Adipose tissue (tissue), 3 donors: ENCODE results near the gene LCE1D. TPM values are rescaled to one million over a fixed set of nuclear protein-coding genes. Genes with fewer than 3 reads are reported as not detected.

Experiments used
- H3K27ac ChIP-seq: one replicate; pipeline ENCODE4 v1.5.1; 2013; ENCODE audit warnings: low read depth, low read length
- WGBS, 3 donors: extraction: QIAGEN DNeasy Blood & Tissue Kit; methylation state at CpG; one replicate each; pipeline ENCODE4 v1.1.7; 2013; 5-methylcytosine and 5-hydroxymethylcytosine counted together
- polyA plus RNA-seq, 3 donors: library from polyadenylated mRNA; stranded (reverse); fragments of 200-250 nt; gene quantifications; one replicate each; pipeline ENCODE4 v1.2.3, GENCODE V29; 2013
- donor health status: healthy with polysubstance abuse.
- donor health status: Bipolar disorder and iron deficiency.
- donor health status: healthy.

The LCE1D gene, protein sequence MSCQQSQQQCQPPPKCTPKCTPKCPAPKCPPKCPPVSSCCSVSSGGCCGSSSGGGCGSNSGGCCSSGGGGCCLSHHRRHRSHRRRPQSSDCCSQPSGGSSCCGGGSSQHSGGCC
- not detected for polyA plus RNA-seq

DNA sequence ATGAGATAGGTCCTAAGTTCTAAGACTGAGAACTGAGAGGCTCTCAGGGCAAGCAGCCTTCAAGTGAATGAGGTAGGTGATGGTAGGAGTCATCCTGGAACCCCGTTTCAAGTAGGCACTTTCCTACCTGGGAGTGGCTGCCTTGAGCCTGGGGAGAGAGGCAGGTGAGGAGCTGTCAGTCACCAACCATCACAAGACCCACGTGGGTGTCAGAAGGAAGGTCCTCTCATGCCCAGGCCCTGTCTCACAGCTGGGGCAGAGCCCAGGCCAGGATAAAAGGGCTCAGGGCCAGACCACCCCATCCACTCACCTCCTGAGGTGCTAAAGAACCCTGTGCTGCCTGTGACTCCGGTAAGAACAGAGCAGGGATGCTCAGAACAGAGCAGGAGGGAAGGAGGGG, at the start of gene LCE1D:
Gene LCE1D (plus strand): TSS at position 301 of the 400 bp plus-strand sequence. CDS start 1,074 bp downstream, outside the sequence.
- WGBS, 3 donors, result 29 to 40% (median 35%) methylated on average over 3 of the region's 3 CpGs
- no peak within 1 kb of the TSS for H3K27ac ChIP-seq

DNA sequence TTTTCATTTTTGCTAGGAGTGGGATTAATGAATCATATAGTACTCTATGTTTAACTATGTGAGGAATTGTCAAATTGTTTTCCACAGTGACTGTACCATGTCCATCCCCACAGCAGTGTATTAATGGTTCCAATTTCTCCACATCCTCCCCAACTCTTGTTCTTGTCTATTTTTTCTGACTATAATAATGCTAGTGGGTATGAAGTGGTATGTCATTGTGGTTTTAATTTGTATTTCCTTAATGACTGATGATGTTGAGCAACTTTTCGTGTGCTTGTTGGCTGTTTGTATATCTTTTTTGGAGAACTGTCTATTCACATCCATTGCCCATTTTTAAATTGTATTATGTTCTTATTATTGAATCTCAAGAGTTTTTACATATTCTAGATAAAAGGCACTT, 48.7 kb upstream of the LCE1D start:
- no peak overlapping the region for H3K27ac ChIP-seq
- 16 to 31% (median 18%) methylated on average over 1 of the region's 1 CpG for WGBS, 3 donors

DNA sequence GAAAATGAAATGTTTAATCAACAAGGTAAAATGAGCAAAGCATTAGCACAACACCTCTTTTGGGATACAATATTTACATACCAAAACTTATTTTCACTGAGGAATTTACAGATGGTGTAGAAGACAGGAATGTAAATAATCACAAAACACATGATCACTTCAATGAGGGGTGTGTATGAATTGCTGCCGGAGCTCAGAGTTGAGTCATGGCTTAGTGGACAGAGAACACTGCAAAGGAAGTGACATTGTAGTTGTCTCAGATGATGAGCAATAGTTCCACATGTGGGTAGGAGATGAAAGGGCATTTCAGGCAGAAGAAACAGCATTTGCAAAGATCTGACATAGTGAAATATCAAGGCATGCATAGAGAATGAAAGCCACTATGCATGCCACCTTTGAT, 44.3 kb upstream of the LCE1D start:
- H3K27ac ChIP-seq, result no peak overlapping the region
- WGBS, 3 donors, result 23 to 59% (median 40%) methylated on average over 1 of the region's 1 CpG

DNA sequence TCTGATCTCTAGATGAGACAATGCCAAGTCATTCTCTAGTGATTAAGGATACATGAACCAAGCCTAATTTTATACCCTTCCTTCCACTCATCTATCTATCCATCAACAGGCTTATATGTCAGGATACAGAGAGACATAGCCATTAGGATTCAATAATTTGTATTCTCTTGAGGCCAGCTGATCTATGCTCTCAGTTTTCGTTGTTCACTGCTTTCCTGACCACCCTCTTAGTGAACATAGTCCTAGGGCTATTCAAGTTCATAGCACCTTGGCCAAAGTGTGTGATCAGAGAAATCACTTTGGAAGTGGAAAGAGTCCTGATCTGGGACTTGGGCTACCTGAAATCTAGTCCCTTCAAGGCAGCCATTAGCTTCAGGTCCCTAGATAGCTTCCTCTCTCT, 42.9 kb upstream of the LCE1D start:
- H3K27ac ChIP-seq, result no peak overlapping the region
- 24 to 41% (median 36%) methylated on average over 1 of the region's 1 CpG for WGBS, 3 donors

DNA sequence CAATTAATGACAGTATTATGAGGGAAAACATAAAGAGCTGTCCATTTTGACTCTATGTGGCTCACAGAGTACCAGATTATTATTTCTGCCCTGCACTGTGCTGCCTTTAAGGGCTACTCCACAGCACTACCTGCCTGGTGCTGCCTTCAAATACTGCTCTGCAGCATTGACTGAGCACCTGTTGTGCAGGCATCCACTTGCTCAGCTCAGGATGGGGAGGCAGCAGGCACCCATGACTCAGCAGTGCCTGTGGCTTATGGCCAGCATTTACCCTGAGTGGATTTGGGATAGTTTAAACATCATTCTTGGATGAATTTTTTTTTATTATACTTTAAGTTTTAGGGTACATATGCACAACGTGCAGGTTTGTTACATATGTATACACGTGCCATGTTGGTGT, 39.6 kb upstream of the LCE1D start:
- 73 to 86% (median 78%) methylated on average over 1 to 2 of the region's 2 CpGs for WGBS, 3 donors

DNA sequence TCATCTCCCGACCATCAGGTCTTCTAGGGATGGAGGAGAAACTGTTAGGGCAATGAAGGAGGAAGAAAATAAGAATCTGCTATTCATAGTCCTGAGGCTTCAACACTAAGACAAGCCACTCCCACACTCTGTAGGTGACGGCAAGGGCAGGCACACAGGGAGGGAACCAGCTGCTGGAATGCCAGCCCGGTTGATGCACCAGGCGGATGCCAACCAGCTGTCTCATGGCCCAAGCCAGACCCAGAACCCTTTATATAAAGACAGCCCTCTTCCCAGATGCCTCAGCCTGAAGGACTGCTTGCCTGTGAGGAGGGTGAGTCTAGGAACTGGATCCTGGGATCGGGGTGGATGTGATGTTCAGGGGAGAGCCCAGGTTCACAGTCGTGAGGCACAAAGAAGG, 38.8 kb upstream of the LCE1D start, which contains the start of gene KPRP:
Gene KPRP (plus strand): TSS at position 279 of the 400 bp plus-strand sequence. CDS start 1,564 bp downstream, outside the sequence.
- WGBS, 3 donors, result 63 to 73% (median 70%) methylated on average over 6 of the region's 6 CpGs
- H3K27ac ChIP-seq, result no peak within 1 kb of the TSS

More for the DNA sequence above, 39.6 kb upstream of the LCE1D start:
- H3K27ac ChIP-seq, result no peak overlapping the region

DNA sequence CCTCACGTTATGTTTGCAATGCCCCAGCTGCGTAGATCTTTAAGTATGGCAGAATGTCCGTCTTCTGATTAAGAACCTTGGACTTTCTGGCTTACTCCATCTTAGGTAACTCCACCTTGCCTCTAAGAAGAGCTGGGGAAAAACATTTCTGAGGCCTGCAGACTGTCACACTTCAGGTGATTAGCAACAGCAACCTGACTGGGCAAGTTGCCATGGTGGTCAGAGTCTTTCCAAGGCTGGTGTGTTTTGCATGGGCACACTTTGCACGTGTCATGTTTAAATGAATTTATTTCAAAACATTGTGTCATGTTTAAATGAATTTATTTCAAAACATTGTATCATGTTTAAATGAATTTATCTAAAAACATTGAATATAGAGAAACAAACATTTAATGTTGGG, 37.9 kb upstream of the LCE1D start:
- no peak overlapping the region for H3K27ac ChIP-seq
- WGBS, 3 donors, result 60 to 72% (median 67%) methylated on average over 4 of the region's 4 CpGs

DNA sequence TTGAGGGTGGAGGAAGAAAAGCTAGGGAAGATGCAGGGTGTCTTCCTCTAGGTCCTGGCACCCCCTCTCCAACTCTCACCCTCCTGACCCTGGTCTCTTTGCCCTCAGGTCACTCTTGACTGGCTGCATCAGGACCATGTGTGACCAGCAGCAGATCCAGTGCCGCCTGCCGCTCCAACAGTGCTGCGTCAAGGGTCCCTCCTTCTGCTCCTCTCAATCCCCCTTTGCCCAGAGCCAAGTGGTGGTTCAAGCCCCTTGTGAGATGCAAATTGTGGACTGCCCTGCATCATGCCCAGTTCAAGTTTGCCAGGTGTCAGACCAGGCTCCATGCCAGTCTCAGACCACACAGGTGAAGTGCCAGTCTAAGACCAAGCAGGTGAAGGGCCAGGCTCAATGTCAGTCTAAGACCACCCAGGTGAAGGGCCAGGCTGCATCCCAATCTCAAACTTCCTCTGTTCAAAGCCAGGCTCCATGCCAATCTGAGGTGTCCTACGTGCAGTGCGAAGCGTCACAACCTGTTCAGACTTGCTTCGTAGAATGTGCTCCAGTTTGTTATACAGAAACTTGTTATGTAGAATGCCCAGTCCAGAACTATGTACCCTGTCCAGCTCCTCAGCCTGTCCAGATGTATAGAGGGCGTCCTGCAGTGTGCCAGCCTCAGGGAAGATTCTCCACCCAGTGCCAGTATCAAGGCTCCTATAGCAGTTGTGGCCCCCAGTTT, 36.9 kb upstream of the LCE1D start:
- WGBS, 3 donors, result 73 to 86% (median 81%) methylated on average over 8 of the region's 8 CpGs
- H3K27ac ChIP-seq, result no peak overlapping the region

DNA sequence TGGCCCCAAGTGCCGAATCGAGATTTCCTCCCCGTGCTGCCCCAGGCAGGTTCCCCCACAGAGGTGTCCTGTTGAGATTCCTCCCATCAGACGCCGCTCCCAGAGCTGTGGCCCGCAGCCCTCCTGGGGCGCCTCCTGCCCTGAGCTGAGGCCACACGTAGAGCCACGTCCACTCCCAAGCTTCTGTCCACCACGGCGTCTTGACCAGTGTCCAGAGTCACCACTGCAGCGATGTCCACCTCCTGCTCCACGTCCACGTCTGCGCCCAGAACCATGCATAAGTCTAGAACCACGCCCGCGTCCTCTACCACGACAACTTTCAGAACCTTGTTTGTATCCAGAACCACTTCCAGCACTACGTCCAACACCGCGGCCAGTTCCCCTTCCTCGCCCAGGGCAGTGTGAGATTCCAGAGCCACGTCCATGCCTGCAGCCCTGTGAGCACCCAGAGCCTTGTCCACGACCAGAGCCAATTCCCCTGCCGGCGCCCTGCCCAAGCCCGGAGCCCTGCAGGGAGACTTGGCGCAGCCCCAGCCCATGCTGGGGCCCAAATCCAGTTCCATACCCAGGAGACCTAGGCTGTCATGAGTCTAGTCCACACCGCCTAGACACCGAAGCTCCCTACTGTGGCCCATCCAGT, 35.9 kb upstream of the LCE1D start:
- H3K27ac ChIP-seq, result no peak overlapping the region
- WGBS, 3 donors, result 83 to 91% (median 91%) methylated on average over 31 of the region's 31 CpGs

DNA sequence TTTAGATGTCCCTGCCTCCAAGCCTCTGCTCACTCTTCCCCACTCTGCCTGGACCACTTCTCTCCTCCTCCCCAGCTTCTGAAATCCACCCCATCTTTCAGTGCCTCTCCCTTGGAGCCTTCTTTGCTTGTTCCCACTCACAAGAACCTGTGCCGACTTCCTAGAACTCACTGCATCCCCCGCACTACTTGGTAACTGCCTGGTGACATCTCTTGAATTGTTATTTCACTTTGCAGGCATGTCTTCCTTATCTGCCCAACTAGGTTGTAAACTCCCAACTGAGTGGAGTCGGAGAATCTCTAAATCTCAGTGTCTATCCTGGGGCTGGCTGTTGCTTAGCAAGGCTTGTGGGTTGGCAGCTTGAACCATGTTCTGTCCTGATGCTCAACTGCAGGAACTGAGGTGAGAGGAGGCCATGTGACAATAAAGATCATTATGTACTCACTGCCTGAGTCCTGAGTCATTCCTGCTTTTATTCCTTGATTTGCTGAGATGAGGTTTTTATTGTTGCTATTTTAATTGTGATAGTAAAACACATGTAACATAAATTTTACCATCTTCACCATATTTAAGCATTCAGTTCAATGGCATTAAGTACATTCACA, 34.8 kb upstream of the LCE1D start:
- H3K27ac ChIP-seq, result no peak overlapping the region
- 83 to 87% (median 86%) methylated on average over 3 of the region's 3 CpGs for WGBS, 3 donors

DNA sequence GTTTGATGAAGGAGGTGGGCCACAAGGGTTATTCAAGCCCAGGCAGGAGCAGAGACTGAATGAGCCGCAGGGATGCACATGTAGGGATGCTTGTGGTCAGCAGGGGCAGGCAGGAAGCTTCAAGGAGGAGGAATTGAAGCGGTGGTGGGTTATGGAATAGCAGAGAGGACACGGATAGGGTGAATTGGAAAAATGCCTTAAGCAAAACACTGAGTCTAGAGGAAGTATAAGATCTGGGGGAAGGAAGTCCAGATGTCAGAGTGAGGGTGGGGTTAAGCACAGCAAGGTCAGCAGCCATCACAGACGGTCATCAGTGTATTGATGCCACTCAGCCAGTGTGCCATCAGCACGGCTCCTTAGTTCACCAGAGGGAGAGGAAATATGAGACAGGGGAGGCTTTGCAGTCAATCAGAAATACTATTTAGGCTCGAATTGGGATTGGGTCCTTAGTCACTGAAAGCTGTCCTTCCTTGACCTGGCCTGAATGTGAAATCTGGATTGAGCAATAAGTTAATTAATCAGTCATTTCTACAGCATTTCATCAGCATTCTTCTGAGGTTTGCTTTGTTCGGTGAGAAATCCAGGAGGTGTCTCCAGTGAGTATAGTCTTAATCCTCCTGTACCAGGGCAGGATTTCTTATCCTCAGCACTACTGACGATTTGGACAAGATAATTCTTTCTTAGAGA, 27.5 kb upstream of the LCE1D start:
- no peak overlapping the region for H3K27ac ChIP-seq
- 43 to 53% (median 53%) methylated on average over 8 of the region's 8 CpGs for WGBS, 3 donors

DNA sequence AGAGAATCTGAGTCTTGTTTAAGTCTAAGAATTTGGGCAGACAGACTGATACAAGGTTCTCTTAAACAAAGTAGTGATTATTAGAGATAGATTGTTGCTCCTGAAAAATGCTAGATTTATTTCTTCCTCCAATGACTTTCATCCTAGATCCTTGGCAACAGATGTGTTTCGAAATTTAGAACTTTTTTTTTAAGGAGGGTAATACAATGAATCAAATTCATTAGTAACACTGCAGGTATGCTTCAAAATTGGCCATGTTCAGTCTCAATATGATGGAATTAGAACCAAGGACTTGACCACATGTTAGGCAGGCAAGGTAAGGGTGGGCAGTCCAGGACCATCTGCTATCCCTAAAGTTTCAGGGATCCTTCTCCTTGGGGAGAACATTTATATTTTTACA, 26.1 kb upstream of the LCE1D start:
- H3K27ac ChIP-seq, result no peak overlapping the region
- 55 to 79% (median 68%) methylated on average over 1 of the region's 1 CpG for WGBS, 3 donors

DNA sequence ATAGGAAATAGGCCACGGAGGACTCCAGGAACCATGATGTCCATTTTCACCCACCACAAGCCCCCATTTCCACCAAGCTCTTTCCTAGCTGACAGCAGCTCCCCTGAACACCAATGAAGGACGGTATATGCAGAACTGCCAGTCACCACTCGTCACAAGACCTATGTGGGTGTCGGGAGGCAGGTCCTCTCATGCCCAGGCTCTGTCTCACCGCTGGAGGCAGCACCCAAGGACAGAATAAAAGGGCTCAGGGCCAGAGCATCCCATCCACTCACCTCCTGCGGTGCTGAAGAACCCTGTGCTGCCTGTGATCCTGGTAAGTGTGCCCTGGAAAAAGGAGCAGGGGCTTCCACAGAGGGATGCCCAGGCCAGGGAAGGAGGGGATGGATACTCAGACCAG, 21.6 kb upstream of the LCE1D start, which contains the start of gene LCE1F:
Gene LCE1F (plus strand): TSS at position 266 of the 400 bp plus-strand sequence. CDS start 1,232 bp downstream, outside the sequence.
- 61 to 73% (median 63%) methylated on average over 6 of the region's 6 CpGs for WGBS, 3 donors
- H3K27ac ChIP-seq, result no peak within 1 kb of the TSS

DNA sequence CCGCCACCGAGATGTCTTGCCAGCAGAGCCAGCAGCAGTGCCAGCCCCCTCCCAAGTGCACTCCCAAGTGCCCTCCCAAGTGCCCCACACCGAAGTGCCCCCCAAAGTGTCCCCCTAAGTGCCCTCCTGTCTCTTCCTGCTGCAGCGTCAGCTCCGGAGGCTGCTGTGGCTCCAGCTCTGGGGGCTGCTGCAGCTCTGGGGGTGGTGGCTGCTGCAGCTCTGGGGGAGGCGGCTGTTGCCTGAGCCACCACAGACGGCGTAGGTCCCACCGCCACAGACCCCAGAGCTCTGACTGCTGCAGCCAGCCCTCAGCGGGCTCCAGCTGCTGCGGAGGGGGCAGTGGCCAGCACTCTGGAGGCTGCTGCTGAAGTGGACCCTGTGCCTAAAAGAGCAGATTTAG, 20.2 kb upstream of the LCE1D start:
- 78 to 85% (median 85%) methylated on average over 9 to 11 of the region's 11 CpGs for WGBS, 3 donors
- H3K27ac ChIP-seq, result no peak overlapping the region

DNA sequence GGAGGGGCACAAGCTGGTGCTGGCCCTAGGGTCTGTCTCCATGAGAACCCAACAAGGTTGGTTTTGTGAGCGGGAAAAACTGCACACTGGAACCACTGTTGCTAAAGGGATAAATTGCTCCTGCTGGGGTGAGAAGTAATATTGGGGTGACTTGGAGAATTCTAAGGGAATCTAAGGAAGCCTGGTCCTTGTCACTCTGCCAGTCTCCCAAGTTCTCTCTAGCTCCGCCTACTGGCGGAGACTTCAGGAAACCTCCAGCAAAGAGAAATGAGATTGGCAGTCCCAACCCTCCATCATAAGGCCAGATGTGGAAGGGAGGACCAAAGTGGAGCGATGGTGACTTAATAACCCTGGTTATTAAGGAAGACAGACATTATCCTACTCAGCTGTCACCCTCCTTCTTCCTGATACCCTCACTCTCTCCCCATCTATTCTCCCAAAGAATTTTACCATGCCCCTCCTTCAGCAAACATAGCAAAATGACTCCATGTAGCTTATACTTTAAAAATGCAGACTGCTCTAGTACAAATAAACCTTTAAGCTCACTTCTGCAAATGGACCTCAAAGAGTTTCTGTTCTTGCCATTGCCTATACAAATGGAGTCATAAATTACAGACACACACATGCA, 18.9 kb upstream of the LCE1D start:
- no peak overlapping the region for H3K27ac ChIP-seq
- 55 to 74% (median 60%) methylated on average over 4 of the region's 4 CpGs for WGBS, 3 donors

DNA sequence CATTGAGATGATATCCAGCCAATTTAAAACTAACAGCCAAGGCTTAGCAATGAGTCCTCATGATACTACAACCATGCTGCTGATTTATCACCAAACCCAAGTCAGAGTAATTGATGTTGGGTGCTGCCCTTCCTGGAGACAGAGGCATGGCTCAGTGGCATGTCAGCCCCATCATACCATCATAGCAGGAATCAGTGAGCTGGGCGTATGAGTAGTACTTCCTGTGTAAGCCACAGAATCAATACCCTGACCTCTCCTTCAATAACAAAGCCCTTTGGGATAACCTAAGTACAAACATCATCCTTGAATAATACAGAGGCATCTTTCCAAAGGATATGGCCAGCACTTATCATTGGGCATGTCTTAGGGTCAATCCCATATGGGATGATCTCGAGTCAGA, 13.4 kb upstream of the LCE1D start:
- 42 to 61% (median 58%) methylated on average over 2 of the region's 2 CpGs for WGBS, 3 donors

DNA sequence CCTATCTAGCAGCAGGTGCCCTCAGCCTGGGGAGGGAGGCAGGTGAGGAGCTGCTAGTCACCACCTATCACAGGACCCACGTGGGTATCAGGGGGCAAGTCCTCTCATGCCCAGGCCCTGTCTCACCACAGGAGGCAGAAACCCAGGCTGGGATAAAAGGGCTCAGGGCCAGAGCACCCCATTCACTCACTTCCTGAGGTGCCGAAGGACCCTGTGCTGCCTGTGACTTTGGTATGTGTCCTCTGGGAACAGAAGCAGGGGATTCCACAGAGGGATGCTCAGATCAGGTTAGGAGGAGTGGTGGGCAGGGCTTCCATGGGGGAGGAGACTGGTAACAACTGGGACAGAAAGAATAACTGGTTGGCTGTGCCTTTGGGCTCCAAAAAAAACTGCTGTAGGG, 10.4 kb upstream of the LCE1D start, which contains the start of gene LCE1E:
Gene LCE1E (plus strand): TSS at position 181 of the 400 bp plus-strand sequence. CDS start 1,043 bp downstream, outside the sequence.
- 33 to 38% (median 33%) methylated on average over 2 of the region's 2 CpGs for whole genome bisulfite sequencing, 3 donors
- H3K27ac ChIP-seq, result no peak within 1 kb of the TSS

More for the DNA sequence above, 13.4 kb upstream of the LCE1D start:
- H3K27ac ChIP-seq, result no peak overlapping the region

DNA sequence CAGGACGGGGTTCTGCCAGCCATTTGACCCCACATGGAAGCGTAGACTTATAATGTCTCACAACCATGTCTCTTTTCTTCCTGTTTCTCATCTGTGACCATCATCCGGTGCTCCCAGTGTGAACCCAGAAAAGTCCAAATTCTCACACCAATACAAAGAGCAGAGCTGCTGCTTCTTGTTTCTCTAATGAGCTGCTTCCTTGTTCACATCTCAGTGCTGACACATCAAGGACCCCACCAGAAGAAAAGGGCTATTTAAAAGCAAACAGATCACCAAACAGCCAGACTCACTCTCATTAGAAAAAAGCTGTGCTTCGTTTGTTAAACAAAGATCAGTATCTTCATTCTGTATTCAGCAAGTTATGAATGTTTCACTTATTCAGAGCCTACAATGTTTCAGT, 835 bp upstream of the LCE1D start:
- no peak overlapping the region for H3K27ac ChIP-seq
- 41 to 62% (median 50%) methylated on average over 4 of the region's 4 CpGs for WGBS, 3 donors
